Bronchial epithelial cell (primary cell): ENCODE data around the gene ZNF768. TPM values are rescaled to one million over a fixed set of nuclear protein-coding genes. Genes with fewer than 3 reads are reported as not detected.

Experiments used
- DNase-seq: peaks from one replicate; pipeline ENCODE4 v3.0.0-alpha.2; 2010; ENCODE audit warnings: low read depth
- FAIRE-seq: peaks from 2 replicates; lab custom pipeline; 2011; peaks lifted over from hg19 to GRCh38; lab: Jason Lieb, UNC
- H3K27me3 ChIP-seq: 2 replicates; pipeline ENCODE4 v1.5.1; 2011; ENCODE audit warnings: low read length; ENCODE audit not compliant: control insufficient read depth, insufficient read depth
- H3K36me3 ChIP-seq: 2 replicates; pipeline ENCODE4 v1.5.1; 2011; ENCODE audit warnings: low read length; ENCODE audit not compliant: control insufficient read depth, insufficient read depth
- H3K4me3 ChIP-seq: 2 replicates; pipeline ENCODE4 v1.5.1; 2011; ENCODE audit warnings: mild to moderate bottlenecking, low read depth, low read length, control low read depth
- total RNA-seq: library from RNA; depleted of rRNA; stranded (reverse); fragments of >200 nt; gene quantifications from 2 replicates; pipeline ENCODE4 v1.2.1, GENCODE V29; 2014
- TF ChIP-seq, protein P1 (sequence below): IDR thresholded peaks from 2 replicates; pipeline ENCODE4 v1.5.1; 2011; ENCODE audit warnings: mild to moderate bottlenecking, moderate library complexity, low read length, control low read depth, inconsistent platforms; ENCODE audit not compliant: insufficient read depth, severe bottlenecking

ZNF768 gene
- total RNA-seq, 1 donor from 2014 or later: 19.7 TPM

DNA sequence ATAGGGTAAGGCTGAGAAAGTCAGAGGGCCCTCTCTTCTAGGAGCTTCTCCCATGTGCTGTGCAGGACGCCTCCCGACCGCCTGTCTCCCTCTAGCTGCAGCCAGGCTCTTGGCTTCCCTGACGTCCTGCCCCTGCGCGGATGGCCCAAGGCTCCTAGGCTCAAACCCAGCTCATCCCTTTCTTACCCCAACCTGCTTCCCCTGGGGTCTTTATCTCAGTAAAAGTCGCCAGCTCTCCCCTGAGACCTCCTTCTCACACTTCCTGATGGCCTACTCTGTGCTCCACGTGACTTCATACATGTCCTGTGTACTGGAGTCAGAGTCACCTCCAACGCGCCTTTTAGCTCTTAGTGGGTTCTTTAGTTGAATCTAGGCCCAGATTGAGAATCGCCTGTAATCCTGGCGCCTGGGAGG lies 9.4 kb upstream of the ZNF768 start:
- Histone ChIP-seq H3K27me3 (no peaks in the 10 kb centered on the region), H3K4me3 (peak overlapping the region; percentile 77), H3K36me3 (peaks cover 8% of the 10 kb centered on the region)
- FAIRE-seq (no peak), DNase-seq (peak; percentile 68)
- TF ChIP-seq, protein P1, sequence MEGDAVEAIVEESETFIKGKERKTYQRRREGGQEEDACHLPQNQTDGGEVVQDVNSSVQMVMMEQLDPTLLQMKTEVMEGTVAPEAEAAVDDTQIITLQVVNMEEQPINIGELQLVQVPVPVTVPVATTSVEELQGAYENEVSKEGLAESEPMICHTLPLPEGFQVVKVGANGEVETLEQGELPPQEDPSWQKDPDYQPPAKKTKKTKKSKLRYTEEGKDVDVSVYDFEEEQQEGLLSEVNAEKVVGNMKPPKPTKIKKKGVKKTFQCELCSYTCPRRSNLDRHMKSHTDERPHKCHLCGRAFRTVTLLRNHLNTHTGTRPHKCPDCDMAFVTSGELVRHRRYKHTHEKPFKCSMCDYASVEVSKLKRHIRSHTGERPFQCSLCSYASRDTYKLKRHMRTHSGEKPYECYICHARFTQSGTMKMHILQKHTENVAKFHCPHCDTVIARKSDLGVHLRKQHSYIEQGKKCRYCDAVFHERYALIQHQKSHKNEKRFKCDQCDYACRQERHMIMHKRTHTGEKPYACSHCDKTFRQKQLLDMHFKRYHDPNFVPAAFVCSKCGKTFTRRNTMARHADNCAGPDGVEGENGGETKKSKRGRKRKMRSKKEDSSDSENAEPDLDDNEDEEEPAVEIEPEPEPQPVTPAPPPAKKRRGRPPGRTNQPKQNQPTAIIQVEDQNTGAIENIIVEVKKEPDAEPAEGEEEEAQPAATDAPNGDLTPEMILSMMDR: peak; percentile 94

DNA sequence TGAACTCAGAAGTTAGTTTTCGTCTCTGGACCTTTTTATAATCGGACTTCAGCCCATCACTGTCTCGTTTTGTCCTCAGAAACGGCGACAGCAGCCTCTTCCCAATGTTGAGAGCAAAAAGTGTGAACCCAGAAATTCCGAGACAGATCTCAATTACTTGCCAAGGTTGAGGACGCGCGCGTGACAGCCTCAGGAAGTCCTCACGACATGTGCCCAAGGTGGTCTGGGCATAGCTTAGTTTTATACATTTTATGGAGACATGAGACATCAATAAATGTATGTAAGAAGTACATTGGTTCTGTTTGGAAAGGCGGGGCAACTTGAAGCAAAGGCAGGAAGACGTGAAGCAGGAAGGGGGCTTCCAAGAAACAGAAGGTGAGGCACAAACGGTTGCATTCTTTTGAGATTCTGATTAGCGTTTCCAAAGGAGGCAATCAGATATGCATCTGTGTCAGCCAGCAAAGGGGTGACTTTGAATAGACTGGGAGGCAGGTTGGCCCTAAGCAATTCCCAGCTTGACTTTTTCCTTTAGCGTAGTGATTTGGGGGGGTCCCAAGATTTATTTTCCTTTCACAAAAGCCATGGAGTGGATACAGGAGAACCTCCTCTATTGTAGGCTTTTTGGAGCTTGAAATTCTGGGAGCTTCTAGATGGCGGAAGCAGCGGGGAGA lies 8.9 kb upstream of the ZNF768 start:
- FAIRE-seq (no peak), DNase-seq (peak; percentile 33)
- TF ChIP-seq, protein P1: no peak
- H3K36me3 ChIP-seq: peaks cover 8% of the 10 kb centered on the region
- H3K4me3 ChIP-seq: peak overlapping the region; percentile 77
- no peaks in the 10 kb centered on the region for H3K27me3 ChIP-seq

DNA sequence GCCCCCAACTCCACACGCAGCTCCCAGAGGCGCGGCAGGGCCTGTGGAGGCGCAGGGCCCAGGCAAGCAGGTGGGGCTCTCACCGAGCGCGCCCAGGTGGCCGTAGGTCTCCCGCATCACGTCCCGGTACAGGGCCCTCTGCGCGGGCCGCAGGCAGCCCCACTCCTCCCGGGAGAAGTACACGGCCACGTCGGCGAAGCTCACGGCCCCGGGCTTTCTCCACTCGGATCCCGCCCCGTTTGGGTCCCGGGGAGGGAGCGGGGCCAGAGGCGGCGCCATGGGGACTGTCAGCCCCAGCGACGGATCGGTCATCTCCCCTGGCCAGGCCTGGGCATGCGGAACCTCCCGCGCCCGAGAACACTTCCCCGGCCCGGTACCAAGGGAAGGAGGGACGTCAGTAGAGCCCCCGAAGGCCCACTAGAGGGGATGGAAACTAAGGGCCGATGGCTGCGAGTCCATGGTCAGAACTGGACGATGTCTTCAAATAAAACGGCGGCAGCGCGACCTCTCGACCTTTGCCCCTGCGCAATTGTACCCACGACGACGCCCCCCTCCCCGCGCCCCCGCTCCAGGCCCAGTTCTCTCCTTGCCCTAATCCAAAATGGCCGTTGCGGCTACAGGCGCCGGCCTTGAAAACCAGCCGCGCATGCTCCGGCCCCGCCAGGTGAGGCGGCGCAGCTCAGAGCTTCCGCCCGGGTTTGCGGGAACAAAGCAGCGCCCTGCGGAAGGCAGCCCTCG lies 8.2 kb upstream of the ZNF768 start, which contains the start of gene ZNF747:
Gene ZNF747, minus strand, starts transcription at position 491 of the 738 bp plus-strand sequence. Its CDS starts 179 bp downstream, at position 312.
- Histone ChIP-seq H3K36me3 (peaks cover 8% of the 10 kb centered on the region), H3K4me3 (peak within 1 kb of the TSS; percentile 77), H3K27me3 (no peaks in the 10 kb centered on the region)
- DNase-seq (peak; percentile 68), FAIRE-seq (no peak)
- TF ChIP-seq, protein P1: no peak

DNA sequence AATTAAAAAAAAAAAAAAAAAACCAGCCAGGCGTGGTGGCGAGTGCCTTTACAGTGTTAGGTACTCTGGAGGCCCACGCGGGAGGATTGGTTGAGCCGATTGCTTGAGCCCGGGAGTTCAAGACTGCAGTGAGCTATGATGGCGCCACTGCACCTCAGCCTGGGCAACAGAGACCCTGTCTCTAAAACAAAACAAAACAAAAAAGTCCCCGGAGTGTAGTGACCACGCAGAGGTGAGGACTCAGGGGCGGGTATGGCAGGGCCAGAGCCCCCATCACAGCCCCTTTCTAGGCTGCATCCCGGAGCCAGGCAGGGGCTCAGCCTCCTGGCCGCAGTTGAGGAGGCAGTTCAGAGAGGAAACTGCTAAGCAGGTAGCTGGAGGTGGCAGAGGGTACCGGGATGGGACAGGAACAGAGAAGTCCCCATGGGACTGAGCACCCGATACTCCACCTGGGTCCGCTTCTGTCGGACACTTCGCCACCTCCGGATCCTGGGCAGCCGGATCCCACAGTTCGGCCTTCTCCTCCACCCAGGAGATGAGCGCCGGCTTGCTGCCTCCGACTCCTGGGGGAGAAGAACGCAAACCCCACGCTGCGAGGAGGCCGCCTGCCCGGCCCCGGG lies 7.5 kb upstream of the ZNF768 start:
- Histone ChIP-seq H3K4me3 (peak overlapping the region; percentile 77), H3K27me3 (no peaks in the 10 kb centered on the region), H3K36me3 (peaks cover 8% of the 10 kb centered on the region)
- no peak for FAIRE-seq
- TF ChIP-seq, protein P1: no peak
- no peak for DNase-seq

DNA sequence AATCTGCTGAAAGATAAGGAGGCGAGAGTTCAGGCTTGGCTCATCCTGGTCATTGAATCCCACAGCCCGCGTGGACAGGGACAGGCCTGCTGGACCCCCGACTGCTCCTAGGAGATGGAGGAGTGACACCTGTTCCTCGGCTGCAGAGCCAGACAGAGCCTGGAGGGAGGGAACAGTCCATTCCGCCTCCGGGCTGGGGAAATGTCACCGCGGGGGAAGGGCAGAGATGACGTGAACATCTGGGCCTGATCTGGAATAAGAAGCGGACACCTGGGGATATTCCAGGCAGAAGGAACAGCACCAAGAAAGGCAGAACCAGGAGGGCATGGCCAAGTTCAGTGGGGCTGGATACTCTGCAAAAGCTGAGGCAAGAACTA lies 6.8 kb upstream of the ZNF768 start:
- Histone ChIP-seq H3K27me3 (no peaks in the 10 kb centered on the region), H3K4me3 (no peak overlapping the region), H3K36me3 (peaks cover 8% of the 10 kb centered on the region)
- TF ChIP-seq, protein P1: no peak
- DNase-seq: no peak
- no peak for FAIRE-seq
